ENCODE measurements around the gene TSKS.

DNA sequence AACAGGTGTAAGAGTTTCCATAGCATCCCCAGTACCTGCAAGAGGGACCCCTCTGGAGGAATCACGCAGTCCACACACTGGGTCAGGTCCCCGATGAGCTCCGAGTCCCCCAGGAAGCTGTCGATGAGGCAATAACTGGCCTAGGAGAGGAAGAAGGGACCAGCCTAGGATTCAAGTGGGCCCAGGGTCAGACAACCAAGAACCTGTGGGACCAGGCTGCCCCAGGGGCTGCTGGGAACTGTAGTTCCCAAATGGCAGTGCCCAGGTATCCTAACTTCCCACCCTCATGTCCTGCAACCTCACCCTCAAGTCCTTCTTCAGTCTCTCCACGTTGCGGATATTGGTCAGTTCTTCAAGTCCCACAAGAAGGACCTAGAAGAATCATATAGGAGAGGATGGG, 48.2 kb upstream of the TSKS start:
- TF ChIP-seq POLR2A (IDR thresholded peaks at IDR 0.05) (no peak), EP300 (IDR thresholded peaks at IDR 0.05) (no peak)
- TF ChIP-seq, protein P1, sequence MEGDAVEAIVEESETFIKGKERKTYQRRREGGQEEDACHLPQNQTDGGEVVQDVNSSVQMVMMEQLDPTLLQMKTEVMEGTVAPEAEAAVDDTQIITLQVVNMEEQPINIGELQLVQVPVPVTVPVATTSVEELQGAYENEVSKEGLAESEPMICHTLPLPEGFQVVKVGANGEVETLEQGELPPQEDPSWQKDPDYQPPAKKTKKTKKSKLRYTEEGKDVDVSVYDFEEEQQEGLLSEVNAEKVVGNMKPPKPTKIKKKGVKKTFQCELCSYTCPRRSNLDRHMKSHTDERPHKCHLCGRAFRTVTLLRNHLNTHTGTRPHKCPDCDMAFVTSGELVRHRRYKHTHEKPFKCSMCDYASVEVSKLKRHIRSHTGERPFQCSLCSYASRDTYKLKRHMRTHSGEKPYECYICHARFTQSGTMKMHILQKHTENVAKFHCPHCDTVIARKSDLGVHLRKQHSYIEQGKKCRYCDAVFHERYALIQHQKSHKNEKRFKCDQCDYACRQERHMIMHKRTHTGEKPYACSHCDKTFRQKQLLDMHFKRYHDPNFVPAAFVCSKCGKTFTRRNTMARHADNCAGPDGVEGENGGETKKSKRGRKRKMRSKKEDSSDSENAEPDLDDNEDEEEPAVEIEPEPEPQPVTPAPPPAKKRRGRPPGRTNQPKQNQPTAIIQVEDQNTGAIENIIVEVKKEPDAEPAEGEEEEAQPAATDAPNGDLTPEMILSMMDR (IDR thresholded peaks at IDR 0.05): no peak

All from sigmoid colon (tissue), 4 donors.